OCI-LY7 (cell line): ENCODE results near the gene AZU1. TPM values are rescaled to one million over a fixed set of nuclear protein-coding genes. Genes with fewer than 3 reads are reported as not detected.

Experiments used
- BruUV-seq: library from RNA; stranded (reverse); fragments of 400-500 nt; replicated peaks from 2 replicates; lab custom pipeline; 2021; lab: Mats Ljungman, UMichigan
- CTCF ChIA-PET: fragments of 300-600 bp; sonication (Branson Sonifier 250); formaldehyde crosslinking; loops from one replicate; lab custom pipeline; 2022; ENCODE audit warnings: antibody characterized with exemption; ENCODE audit not compliant: unreplicated experiment; lab: Charles Lee
- POLR2A ChIA-PET: fragments of 300-600 bp; sonication (Branson Sonifier 250); formaldehyde crosslinking; loops from one replicate; lab custom pipeline; 2022; ENCODE audit warnings: antibody characterized with exemption; lab: Charles Lee
- DNase-seq: peaks from one replicate; pipeline ENCODE4 v3.0.0-alpha.2; 2015; ENCODE audit warnings: low spot score
- H2AFZ ChIP-seq: fragments of 200-600 bp; sonication (generic), shearing (Covaris generic); 2 replicates; pipeline ENCODE4 v1.6.1; 2014; ENCODE audit warnings: mild to moderate bottlenecking, antibody characterized with exemption, low read length, moderate library complexity
- H3K27ac ChIP-seq: fragments of 200-600 bp; sonication (generic); 2 replicates; pipeline ENCODE4 v1.5.1; 2014; ENCODE audit warnings: mixed run types, low read depth, mild to moderate bottlenecking, moderate library complexity, low read length, inconsistent platforms; ENCODE audit not compliant: poor library complexity, severe bottlenecking
- H3K36me3 ChIP-seq: fragments of 200-600 bp; sonication (generic); 2 replicates; pipeline ENCODE4 v1.6.1; 2014; ENCODE audit warnings: mild to moderate bottlenecking, antibody characterized with exemption, low read length, moderate library complexity, mixed read lengths; ENCODE audit not compliant: insufficient read depth
- H3K4me1 ChIP-seq: fragments of 200-600 bp; sonication (generic); 2 replicates; pipeline ENCODE4 v1.5.1; 2014; ENCODE audit warnings: mild to moderate bottlenecking, low read length; ENCODE audit not compliant: insufficient read depth, poor library complexity, severe bottlenecking
- H3K4me2 ChIP-seq: fragments of 200-600 bp; sonication (generic); 2 replicates; pipeline ENCODE4 v1.6.1; 2014; ENCODE audit warnings: mild to moderate bottlenecking, low read length
- H3K4me3 ChIP-seq: fragments of 200-600 bp; sonication (generic); 2 replicates; pipeline ENCODE4 v1.5.1; 2014; ENCODE audit warnings: mild to moderate bottlenecking, low read depth, low read length; ENCODE audit not compliant: poor library complexity, severe bottlenecking
- H3K79me2 ChIP-seq: fragments of 200-600 bp; sonication (generic); 2 replicates; pipeline ENCODE4 v1.6.1; 2016; ENCODE audit warnings: low read depth, mild to moderate bottlenecking, low read length, moderate library complexity, mixed read lengths; ENCODE audit not compliant: insufficient read depth
- H3K9me2 ChIP-seq: fragments of 200-600 bp; sonication (generic); 2 replicates; pipeline ENCODE4 v1.6.1; 2016; ENCODE audit warnings: mild to moderate bottlenecking, low read length, mixed read lengths; ENCODE audit not compliant: insufficient read depth
- H3K9me3 ChIP-seq: fragments of 200-600 bp; sonication (generic); 2 replicates; pipeline ENCODE4 v1.6.1; 2014; ENCODE audit warnings: mild to moderate bottlenecking, mixed run types, low read length, mixed read lengths
- H4K20me1 ChIP-seq: fragments of 200-600 bp; sonication (generic); 2 replicates; pipeline ENCODE4 v1.6.1; 2014; ENCODE audit warnings: mild to moderate bottlenecking, antibody characterized with exemption, low read length, moderate library complexity, mixed read lengths; ENCODE audit not compliant: insufficient read depth
- EZH2phosphoT487 ChIP-seq: fragments of 200-600 bp; sonication (generic); IDR thresholded peaks from 2 replicates; pipeline ENCODE4 v1.6.1; 2018; ENCODE audit warnings: low read depth, borderline replicate concordance, mild to moderate bottlenecking, mixed run types, antibody characterized with exemption, low read length, moderate library complexity, mixed read lengths
- intact Hi-C: fragments of 100-400 bp; cut with micrococcal nuclease; formaldehyde crosslinking; loops from one replicate; pipeline ENCODE4 v1.10.0; 2022; ENCODE audit not compliant: unreplicated experiment
- total RNA-seq, 2 experiments: library from RNA; depleted of rRNA in 1 of 2; stranded (reverse); fragments of >200 nt in 1 of 2; shearing (Covaris generic) in 1 of 2; gene quantifications; 2 replicates each; pipeline ENCODE4 v1.2.3, GENCODE V29; 2014 to 2022
- TF ChIP-seq, protein P1 (sequence below): fragments of 200-600 bp; sonication (generic); conservative IDR thresholded peaks from 2 replicates; pipeline ENCODE4 v1.5.1; 2014; ENCODE audit warnings: mild to moderate bottlenecking, antibody characterized with exemption, low read length, moderate library complexity, mixed read lengths

AZU1 gene
- total RNA-seq, 2 experiments from 2014 or later, result not detected

DNA sequence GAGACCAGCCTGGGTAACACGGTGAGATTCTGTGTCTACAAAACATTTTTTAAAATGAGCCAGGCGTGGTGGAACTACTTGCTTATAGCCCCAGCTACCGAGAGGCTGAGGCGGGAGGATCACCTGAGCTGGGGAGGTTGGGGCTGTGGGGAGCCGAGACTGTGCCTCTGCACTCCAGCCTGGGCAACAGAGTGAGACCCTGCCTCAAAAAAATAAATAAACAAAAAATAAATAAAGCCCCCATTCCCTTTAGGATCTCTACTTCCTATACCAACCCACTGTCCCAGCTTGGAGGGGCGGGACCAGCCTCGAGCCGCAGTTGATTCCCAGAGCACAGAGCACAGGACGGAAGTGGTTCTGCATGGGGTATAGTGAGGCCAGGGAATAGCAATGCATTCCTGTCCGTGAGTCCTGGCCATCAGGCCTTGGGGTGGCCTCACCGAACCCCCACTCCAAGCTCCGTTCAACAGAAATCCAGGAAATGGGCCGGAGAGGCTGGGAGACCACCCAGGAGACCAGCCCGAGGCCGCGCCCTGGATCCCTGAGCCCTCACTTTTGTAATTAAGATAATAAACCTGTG, 35.2 kb upstream of the AZU1 start:
- no peaks in the 10 kb centered on the region for H3K9me3 ChIP-seq
- BruUV-seq, result no TSS peak
- no peak for DNase-seq
- no peak overlapping the region for H3K4me2 ChIP-seq
- ChIA-PET CTCF (no interaction called here), POLR2A (interaction anchor here (0.6 kb wide), 1 partner anchor 980 kb away, joined by 3 read pairs; no protein-coding TSS in a partner anchor)
- no peaks in the 10 kb centered on the region for H3K36me3 ChIP-seq
- no peak overlapping the region for H2AFZ ChIP-seq
- H3K27ac ChIP-seq, result no peak overlapping the region
- no peaks in the 10 kb centered on the region for H3K79me2 ChIP-seq
- peaks cover 3% of the 10 kb centered on the region for H3K4me1 ChIP-seq
- TF ChIP-seq, protein P1, sequence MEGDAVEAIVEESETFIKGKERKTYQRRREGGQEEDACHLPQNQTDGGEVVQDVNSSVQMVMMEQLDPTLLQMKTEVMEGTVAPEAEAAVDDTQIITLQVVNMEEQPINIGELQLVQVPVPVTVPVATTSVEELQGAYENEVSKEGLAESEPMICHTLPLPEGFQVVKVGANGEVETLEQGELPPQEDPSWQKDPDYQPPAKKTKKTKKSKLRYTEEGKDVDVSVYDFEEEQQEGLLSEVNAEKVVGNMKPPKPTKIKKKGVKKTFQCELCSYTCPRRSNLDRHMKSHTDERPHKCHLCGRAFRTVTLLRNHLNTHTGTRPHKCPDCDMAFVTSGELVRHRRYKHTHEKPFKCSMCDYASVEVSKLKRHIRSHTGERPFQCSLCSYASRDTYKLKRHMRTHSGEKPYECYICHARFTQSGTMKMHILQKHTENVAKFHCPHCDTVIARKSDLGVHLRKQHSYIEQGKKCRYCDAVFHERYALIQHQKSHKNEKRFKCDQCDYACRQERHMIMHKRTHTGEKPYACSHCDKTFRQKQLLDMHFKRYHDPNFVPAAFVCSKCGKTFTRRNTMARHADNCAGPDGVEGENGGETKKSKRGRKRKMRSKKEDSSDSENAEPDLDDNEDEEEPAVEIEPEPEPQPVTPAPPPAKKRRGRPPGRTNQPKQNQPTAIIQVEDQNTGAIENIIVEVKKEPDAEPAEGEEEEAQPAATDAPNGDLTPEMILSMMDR, result no peak
- no peak for TF ChIP-seq EZH2phosphoT487
- intact Hi-C loops, result no loop called here
- H3K4me3 ChIP-seq, result no peak overlapping the region
- H3K9me2 ChIP-seq, result no peaks in the 10 kb centered on the region
- H4K20me1 ChIP-seq, result no peaks in the 10 kb centered on the region

DNA sequence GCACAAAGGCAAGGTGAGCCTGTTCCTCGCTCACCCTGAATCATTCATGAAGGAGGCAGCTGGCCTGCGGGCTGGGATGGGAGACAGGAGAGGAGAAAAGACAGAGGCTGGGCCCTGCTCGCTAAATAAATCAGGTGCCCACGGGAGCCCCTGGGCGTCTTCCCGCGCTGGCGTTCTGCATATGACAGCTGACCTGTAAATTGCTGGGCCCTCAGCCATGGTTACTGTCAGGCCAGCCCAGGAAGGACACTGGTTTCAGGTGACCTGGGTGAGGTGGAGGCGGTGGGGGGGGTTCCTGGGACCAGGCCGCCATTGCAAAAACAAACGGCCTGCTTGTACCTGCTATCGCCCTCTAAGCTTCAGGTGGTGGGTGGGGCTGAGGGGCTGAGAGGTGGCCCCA, 33.8 kb upstream of the AZU1 start:
- peaks cover 8% of the 10 kb centered on the region for H4K20me1 ChIP-seq
- H3K9me2 ChIP-seq, result no peaks in the 10 kb centered on the region
- H3K27ac ChIP-seq, result no peak overlapping the region
- H3K36me3 ChIP-seq, result peaks cover 10% of the 10 kb centered on the region
- no peak overlapping the region for H2AFZ ChIP-seq
- intact Hi-C loops, result no loop called here
- H3K9me3 ChIP-seq, result no peaks in the 10 kb centered on the region
- H3K79me2 ChIP-seq, result peaks cover 10% of the 10 kb centered on the region
- DNase-seq, result no peak
- H3K4me2 ChIP-seq, result no peak overlapping the region
- peaks cover 3% of the 10 kb centered on the region for H3K4me1 ChIP-seq
- ChIA-PET POLR2A (no interaction called here), CTCF (no interaction called here)
- no peak for TF ChIP-seq EZH2phosphoT487
- TF ChIP-seq, protein P1, result no peak
- no peak overlapping the region for H3K4me3 ChIP-seq
- BruUV-seq, result no TSS peak

DNA sequence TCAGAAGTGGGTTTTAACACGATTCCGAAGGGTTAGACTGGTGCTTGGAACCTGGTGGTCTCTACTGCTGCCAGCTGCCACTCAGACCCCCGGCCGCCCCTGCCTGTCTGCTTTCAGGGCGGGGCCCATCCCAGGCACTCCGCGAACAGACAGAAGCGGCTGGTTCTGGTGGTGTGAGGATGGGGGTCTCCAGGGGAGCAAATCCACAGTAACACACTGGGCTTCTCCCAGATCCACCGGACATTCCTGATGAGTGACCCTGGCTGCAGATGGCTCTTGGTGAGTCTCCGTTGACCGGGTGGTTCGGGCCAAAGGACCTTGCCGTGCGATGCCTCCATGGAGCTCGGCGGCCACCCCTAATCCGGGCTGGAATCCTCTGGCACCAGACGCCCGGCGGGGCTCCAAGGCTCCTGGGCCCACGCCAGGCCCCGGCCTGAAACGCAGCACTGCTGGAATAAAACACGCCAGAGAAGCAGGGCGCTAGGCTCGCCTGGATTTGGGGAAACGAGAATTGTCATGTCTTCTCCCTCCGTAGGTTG, 32.5 kb upstream of the AZU1 start:
- Histone ChIP-seq H3K4me1 (peaks cover 15% of the 10 kb centered on the region), H3K79me2 (peaks cover 23% of the 10 kb centered on the region), H3K9me2 (no peaks in the 10 kb centered on the region), H4K20me1 (peaks cover 21% of the 10 kb centered on the region), H3K27ac (no peak overlapping the region), H3K4me2 (no peak overlapping the region), H2AFZ (no peak overlapping the region), H3K9me3 (no peaks in the 10 kb centered on the region), H3K4me3 (no peak overlapping the region), H3K36me3 (peaks cover 23% of the 10 kb centered on the region)
- POLR2A ChIA-PET, result no interaction called here
- no TSS peak for BruUV-seq
- DNase-seq, result no peak
- CTCF ChIA-PET, result no interaction called here
- intact Hi-C loops, result loop anchor here (5.0 kb wide), 1 partner anchor 223 kb away; the partner anchor contains the start of gene BSG
- TF ChIP-seq, protein P1, result no peak
- TF ChIP-seq EZH2phosphoT487, result no peak
